Liver (tissue), 9 donors: ENCODE data around the gene IFNA10. TPM values are rescaled to one million over a fixed set of nuclear protein-coding genes. Genes with fewer than 3 reads are reported as not detected.

ENCODE experiments used
- DNase-seq: peaks from one replicate; pipeline ENCODE4 v3.0.0-alpha.2; 2017; ENCODE audit warnings: low spot score
- H3K27ac ChIP-seq, 2 donors: one replicate each; pipeline ENCODE4 v1.7.0; 2013; ENCODE audit warnings: inconsistent platforms in 2 of 2, low read length in 2 of 2, control low read depth in 1 of 2, low read depth in 1 of 2, mild to moderate bottlenecking in 1 of 2
- H3K27me3 ChIP-seq, 4 donors: one replicate each; pipeline versions ENCODE4 v1.6.1 to v1.7.0; 2013; ENCODE audit warnings: low read length in 3 of 4, inconsistent platforms in 1 of 4, mild to moderate bottlenecking in 1 of 4, moderate library complexity in 1 of 4; ENCODE audit not compliant: control insufficient read depth in 4 of 4, insufficient read depth in 4 of 4
- H3K36me3 ChIP-seq, 4 donors: one replicate each; pipeline versions ENCODE4 v1.6.1 to v1.7.0; 2013; ENCODE audit warnings: low read length in 3 of 4, mild to moderate bottlenecking in 3 of 4, low read depth in 1 of 4, moderate library complexity in 1 of 4; ENCODE audit not compliant: control insufficient read depth in 4 of 4, insufficient read depth in 3 of 4
- H3K4me1 ChIP-seq, 4 donors: one replicate each; pipeline versions ENCODE4 v1.6.1 to v1.7.0; 2013; ENCODE audit warnings: low read length in 3 of 4, mild to moderate bottlenecking in 3 of 4, moderate library complexity in 1 of 4; ENCODE audit not compliant: control insufficient read depth in 4 of 4, insufficient read depth in 4 of 4
- H3K4me3 ChIP-seq, 3 donors: one replicate each; pipeline versions ENCODE4 v1.6.1 to v1.7.0; 2013; ENCODE audit warnings: low read length in 3 of 3, control low read depth in 1 of 3, low read depth in 1 of 3, mild to moderate bottlenecking in 1 of 3
- H3K9ac ChIP-seq, 2 donors: one replicate each; pipeline ENCODE4 v1.7.0; 2013; ENCODE audit warnings: low read length in 2 of 2, mild to moderate bottlenecking in 2 of 2, moderate library complexity in 2 of 2, control low read depth in 1 of 2, low read depth in 1 of 2
- H3K9me3 ChIP-seq, 4 donors: one replicate each; pipeline versions ENCODE4 v1.6.1 to v1.7.0; 2013; ENCODE audit warnings: low read length in 3 of 4; ENCODE audit not compliant: control insufficient read depth in 4 of 4
- ATF3 ChIP-seq: IDR thresholded peaks from 2 replicates; pipeline ENCODE4 v1.6.1; 2016; ENCODE audit warnings: antibody characterized with exemption
- EGR1 ChIP-seq, 2 donors: IDR thresholded peaks; 2 replicates each; pipeline ENCODE4 v1.6.1; 2016 to 2018; ENCODE audit warnings: antibody characterized with exemption in 2 of 2, low read depth in 2 of 2
- FOXA1 ChIP-seq: IDR thresholded peaks from 2 replicates; pipeline ENCODE4 v1.6.1; 2016; ENCODE audit warnings: antibody characterized with exemption
- FOXA2 ChIP-seq: IDR thresholded peaks from 2 replicates; pipeline ENCODE4 v1.6.1; 2016; ENCODE audit warnings: antibody characterized with exemption
- GABPA ChIP-seq, 2 donors: IDR thresholded peaks in 1 of 2; conservative IDR thresholded peaks in 1 of 2; 2 replicates each; pipeline ENCODE4 v1.6.1; 2016; ENCODE audit warnings: antibody characterized with exemption in 2 of 2, mild to moderate bottlenecking in 1 of 2, moderate library complexity in 1 of 2
- HNF4A ChIP-seq, 2 donors: conservative IDR thresholded peaks; 2 replicates each; pipeline ENCODE4 v1.6.1; 2016; ENCODE audit warnings: antibody characterized with exemption in 2 of 2, mild to moderate bottlenecking in 2 of 2
- HNF4G ChIP-seq: IDR thresholded peaks from 2 replicates; pipeline ENCODE4 v1.6.1; 2016; ENCODE audit warnings: antibody characterized with exemption
- JUND ChIP-seq, 2 donors: IDR thresholded peaks; 2 replicates each; pipeline ENCODE4 v1.6.1; 2016; ENCODE audit warnings: antibody characterized with exemption in 2 of 2
- MAX ChIP-seq: IDR thresholded peaks from 2 replicates; pipeline ENCODE4 v1.6.1; 2016; ENCODE audit warnings: antibody characterized with exemption
- NR2F2 ChIP-seq: IDR thresholded peaks from 2 replicates; pipeline ENCODE4 v1.6.1; 2016; ENCODE audit warnings: antibody characterized with exemption
- RAD21 ChIP-seq, 2 donors: IDR thresholded peaks; 2 replicates each; pipeline ENCODE4 v1.6.1; 2016; ENCODE audit warnings: antibody characterized with exemption in 2 of 2, mild to moderate bottlenecking in 2 of 2
- RXRA ChIP-seq, 2 donors: IDR thresholded peaks; 2 replicates each; pipeline ENCODE4 v1.6.1; 2017 to 2018; ENCODE audit warnings: antibody characterized with exemption in 2 of 2, mild to moderate bottlenecking in 1 of 2
- SP1 ChIP-seq: IDR thresholded peaks from 2 replicates; pipeline ENCODE4 v1.6.1; 2018; ENCODE audit warnings: antibody characterized with exemption, mild to moderate bottlenecking
- TAF1 ChIP-seq: conservative IDR thresholded peaks from 2 replicates; pipeline ENCODE4 v1.6.1; 2016; ENCODE audit warnings: antibody characterized with exemption, mild to moderate bottlenecking
- YY1 ChIP-seq: IDR thresholded peaks from 2 replicates; pipeline ENCODE4 v1.6.1; 2016; ENCODE audit warnings: antibody characterized with exemption, mild to moderate bottlenecking
- ZBTB33 ChIP-seq: IDR thresholded peaks from 2 replicates; pipeline ENCODE4 v1.6.1; 2016; ENCODE audit warnings: antibody characterized with exemption
- WGBS: extraction: QIAGEN DNeasy Blood & Tissue Kit; methylation state at CpG from one replicate; pipeline ENCODE4 v1.1.7; 2013; 5-methylcytosine and 5-hydroxymethylcytosine counted together
- polyA plus RNA-seq, 2 donors: library from polyadenylated mRNA; stranded (reverse) in 1 of 2; unstranded in 1 of 2; fragments of 200-250 nt in 1 of 2; fragments of >200 nt in 1 of 2; fragmentation: Nextera tagmentation in 1 of 2; extraction: Ambion mirVana in 1 of 2; gene quantifications; one replicate each; pipeline versions ENCODE4 v1.2.1 to v1.2.3, GENCODE V29; 2013 to 2015
- total RNA-seq, 2 donors: library from RNA; depleted of rRNA; stranded (reverse); fragments of >200 nt; gene quantifications; one replicate each; pipeline ENCODE4 v1.2.3, GENCODE V29; 2014
- TF ChIP-seq, protein P1 (sequence below): fragments of 150-350 bp; IDR thresholded peaks from 2 replicates; pipeline ENCODE4 v1.5.1; 2017; ENCODE audit warnings: improper control_type of control experiment, low read depth, low read length; ENCODE audit not compliant: missing input control
- TF ChIP-seq, protein P2 (sequence below): IDR thresholded peaks from 2 replicates; pipeline ENCODE4 v1.6.1; 2016; ENCODE audit warnings: antibody characterized with exemption, mild to moderate bottlenecking
- donor health status: healthy.
- donor health status: healthy.
- donor health status: healthy.
- donor health status: healthy.
- donor health status: healthy.

Gene IFNA10
- total and polyA plus RNA-seq, 4 donors: not detected

DNA sequence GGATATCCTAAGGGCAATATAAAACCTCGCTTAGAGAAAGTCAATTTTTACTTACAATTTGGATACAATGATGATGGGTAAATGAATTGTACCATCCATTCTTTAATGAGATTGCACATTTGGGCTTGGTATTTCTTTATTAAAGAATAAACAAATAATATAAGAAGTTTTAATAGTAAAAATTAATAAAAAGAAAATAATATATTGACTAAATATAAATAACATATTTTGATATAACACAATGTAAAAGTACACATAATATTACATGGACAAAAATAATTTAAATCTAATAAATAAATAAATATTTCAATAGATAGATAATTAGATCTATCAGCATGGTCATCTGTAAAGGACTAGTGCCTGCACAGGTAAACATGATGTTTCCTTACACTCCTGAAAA is 41.4 kb downstream of the IFNA10 start:
- Histone ChIP-seq H3K9me3 (no peaks in the 10 kb centered on the region), H3K27me3 (peaks cover 0 to 3% (median 0%) of the 10 kb centered on the region in 4 donors), H3K27ac (no peak overlapping the region), H3K9ac (no peak overlapping the region), H3K4me1 (no peaks in the 10 kb centered on the region), H3K36me3 (no peaks in the 10 kb centered on the region), H3K4me3 (no peak overlapping the region)
- 87% methylated on average over 1 of the region's 1 CpG for WGBS
- DNase-seq: no peak
- TF ChIP-seq FOXA2: no peak
- TF ChIP-seq RAD21 (IDR thresholded peaks at IDR 0.05): no peak
- no peak for TF ChIP-seq ATF3
- no peak for TF ChIP-seq EGR1 (IDR thresholded peaks at IDR 0.05; ENCODE audit: low read depth in 2 of 2)
- TF ChIP-seq TAF1: no peak
- TF ChIP-seq, protein P1, sequence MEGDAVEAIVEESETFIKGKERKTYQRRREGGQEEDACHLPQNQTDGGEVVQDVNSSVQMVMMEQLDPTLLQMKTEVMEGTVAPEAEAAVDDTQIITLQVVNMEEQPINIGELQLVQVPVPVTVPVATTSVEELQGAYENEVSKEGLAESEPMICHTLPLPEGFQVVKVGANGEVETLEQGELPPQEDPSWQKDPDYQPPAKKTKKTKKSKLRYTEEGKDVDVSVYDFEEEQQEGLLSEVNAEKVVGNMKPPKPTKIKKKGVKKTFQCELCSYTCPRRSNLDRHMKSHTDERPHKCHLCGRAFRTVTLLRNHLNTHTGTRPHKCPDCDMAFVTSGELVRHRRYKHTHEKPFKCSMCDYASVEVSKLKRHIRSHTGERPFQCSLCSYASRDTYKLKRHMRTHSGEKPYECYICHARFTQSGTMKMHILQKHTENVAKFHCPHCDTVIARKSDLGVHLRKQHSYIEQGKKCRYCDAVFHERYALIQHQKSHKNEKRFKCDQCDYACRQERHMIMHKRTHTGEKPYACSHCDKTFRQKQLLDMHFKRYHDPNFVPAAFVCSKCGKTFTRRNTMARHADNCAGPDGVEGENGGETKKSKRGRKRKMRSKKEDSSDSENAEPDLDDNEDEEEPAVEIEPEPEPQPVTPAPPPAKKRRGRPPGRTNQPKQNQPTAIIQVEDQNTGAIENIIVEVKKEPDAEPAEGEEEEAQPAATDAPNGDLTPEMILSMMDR: no peak
- TF ChIP-seq NR2F2: no peak
- TF ChIP-seq GABPA (IDR thresholded peaks at IDR 0.05 in 1 of 2, conservative IDR thresholded peaks at IDR 0.05 in 1 of 2): no peak
- TF ChIP-seq SP1: no peak
- TF ChIP-seq RXRA (IDR thresholded peaks at IDR 0.05): no peak
- TF ChIP-seq ZBTB33: no peak
- no peak for TF ChIP-seq HNF4A (conservative IDR thresholded peaks at IDR 0.05)
- TF ChIP-seq JUND (IDR thresholded peaks at IDR 0.05): no peak
- TF ChIP-seq MAX: no peak
- TF ChIP-seq HNF4G: no peak
- TF ChIP-seq YY1: no peak
- no peak for TF ChIP-seq FOXA1
- TF ChIP-seq, protein P2, sequence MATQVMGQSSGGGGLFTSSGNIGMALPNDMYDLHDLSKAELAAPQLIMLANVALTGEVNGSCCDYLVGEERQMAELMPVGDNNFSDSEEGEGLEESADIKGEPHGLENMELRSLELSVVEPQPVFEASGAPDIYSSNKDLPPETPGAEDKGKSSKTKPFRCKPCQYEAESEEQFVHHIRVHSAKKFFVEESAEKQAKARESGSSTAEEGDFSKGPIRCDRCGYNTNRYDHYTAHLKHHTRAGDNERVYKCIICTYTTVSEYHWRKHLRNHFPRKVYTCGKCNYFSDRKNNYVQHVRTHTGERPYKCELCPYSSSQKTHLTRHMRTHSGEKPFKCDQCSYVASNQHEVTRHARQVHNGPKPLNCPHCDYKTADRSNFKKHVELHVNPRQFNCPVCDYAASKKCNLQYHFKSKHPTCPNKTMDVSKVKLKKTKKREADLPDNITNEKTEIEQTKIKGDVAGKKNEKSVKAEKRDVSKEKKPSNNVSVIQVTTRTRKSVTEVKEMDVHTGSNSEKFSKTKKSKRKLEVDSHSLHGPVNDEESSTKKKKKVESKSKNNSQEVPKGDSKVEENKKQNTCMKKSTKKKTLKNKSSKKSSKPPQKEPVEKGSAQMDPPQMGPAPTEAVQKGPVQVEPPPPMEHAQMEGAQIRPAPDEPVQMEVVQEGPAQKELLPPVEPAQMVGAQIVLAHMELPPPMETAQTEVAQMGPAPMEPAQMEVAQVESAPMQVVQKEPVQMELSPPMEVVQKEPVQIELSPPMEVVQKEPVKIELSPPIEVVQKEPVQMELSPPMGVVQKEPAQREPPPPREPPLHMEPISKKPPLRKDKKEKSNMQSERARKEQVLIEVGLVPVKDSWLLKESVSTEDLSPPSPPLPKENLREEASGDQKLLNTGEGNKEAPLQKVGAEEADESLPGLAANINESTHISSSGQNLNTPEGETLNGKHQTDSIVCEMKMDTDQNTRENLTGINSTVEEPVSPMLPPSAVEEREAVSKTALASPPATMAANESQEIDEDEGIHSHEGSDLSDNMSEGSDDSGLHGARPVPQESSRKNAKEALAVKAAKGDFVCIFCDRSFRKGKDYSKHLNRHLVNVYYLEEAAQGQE: no peak

- 35% methylated on average over 1 of the region's 1 CpG for WGBS
- H3K9me3 ChIP-seq: no peaks in the 10 kb centered on the region
Observed at GRCh38 chr9:21160178-21160577, 46.8 kb downstream of the IFNA10 start.

More at GRCh38 chr9:21160178-21160577, 46.8 kb downstream of the IFNA10 start:
- Histone ChIP-seq H3K4me1 (no peaks in the 10 kb centered on the region), H3K27me3 (peaks cover 0 to 3% (median 0%) of the 10 kb centered on the region in 4 donors), H3K27ac (no peak overlapping the region), H3K36me3 (no peaks in the 10 kb centered on the region), H3K4me3 (no peak overlapping the region), H3K9ac (no peak overlapping the region)
- TF ChIP-seq RXRA (IDR thresholded peaks at IDR 0.05): no peak
- no peak for TF ChIP-seq ZBTB33
- TF ChIP-seq HNF4G: no peak
- no peak for TF ChIP-seq NR2F2
- TF ChIP-seq EGR1 (IDR thresholded peaks at IDR 0.05; ENCODE audit: low read depth in 2 of 2): no peak
- TF ChIP-seq HNF4A (conservative IDR thresholded peaks at IDR 0.05): no peak
- no peak for TF ChIP-seq FOXA1
- TF ChIP-seq YY1: no peak
- no peak for TF ChIP-seq JUND (IDR thresholded peaks at IDR 0.05)
- DNase-seq: no peak
